ENCODE results near the gene ASB6. TPM values are rescaled to one million over a fixed set of nuclear protein-coding genes. Genes with fewer than 3 reads are reported as not detected.

Gene ASB6
- total RNA-seq, 1 experiment from 2014 or later: 20.0 TPM

- peaks cover 24% of the 10 kb centered on the region for H3K36me3 Mint-ChIP-seq
- DNase-seq (ENCODE audit: low spot score) (no peak), ATAC-seq (no peak)
- peaks cover 14% of the 10 kb centered on the region for H3K4me1 Mint-ChIP-seq
- no peaks in the 10 kb centered on the region; the same call in 1 of the 2 replicates for H3K27me3 Mint-ChIP-seq (ENCODE audit: low read depth)
- no peak for TF ChIP-seq CDX4 (CRISPR knock-in tag; IDR thresholded peaks at IDR 0.05; ENCODE audit: borderline replicate concordance)
- TF ChIP-seq ZMAT4 (CRISPR knock-in tag; IDR thresholded peaks at IDR 0.05): 0 out of 2 replicates have a peak, but pooled peaks have one; percentile 19
- TF ChIP-seq NFE2L1 (CRISPR knock-in tag; IDR thresholded peaks at IDR 0.05): no peak
- TF ChIP-seq ZNF425 (CRISPR knock-in tag; conservative IDR thresholded peaks at IDR 0.05): no peak
- no peak for TF ChIP-seq NR3C1 (CRISPR knock-in tag; conservative IDR thresholded peaks at IDR 0.05; ENCODE audit: low read depth)
- no peak for TF ChIP-seq JAZF1 (CRISPR knock-in tag; IDR thresholded peaks at IDR 0.05)
- 0 out of 2 replicates have a peak, but pooled peaks have one; percentile 2 for TF ChIP-seq FOXP1 (CRISPR knock-in tag; IDR thresholded peaks at IDR 0.05; ENCODE audit: borderline replicate concordance)
- no peak for TF ChIP-seq CTCF (IDR thresholded peaks at IDR 0.05)
- TF ChIP-seq SP1 (CRISPR knock-in tag; conservative IDR thresholded peaks at IDR 0.05): no peak
- TF ChIP-seq ATF1 (CRISPR knock-in tag; IDR thresholded peaks at IDR 0.05): no peak
- no peaks in the 10 kb centered on the region for H3K9me3 Mint-ChIP-seq
- 0 out of 2 replicates have a peak overlapping the region, but pooled peaks have one; percentile 7 for H3K27ac Mint-ChIP-seq
- H3K4me3 Mint-ChIP-seq: no peak overlapping the region
- ChIA-PET POLR2A (no interaction called here), CTCF (interaction anchor here (0.5 to 2.0 kb wide), 6 partner anchors 12 to 236 kb away, joined by 3 to 10 read pairs (median 3); partner anchors contain the start of genes NTMT1 and TOR1B)
Observed at GRCh38 chr9:129637673-129638439, 4.1 kb downstream of the ASB6 start.

GRCh38 chr9:129637102-129637501 lies 4.8 kb downstream of the ASB6 start:
- POLR2A ChIA-PET: no interaction called here
- H3K9me3 Mint-ChIP-seq: no peaks in the 10 kb centered on the region
- H3K4me1 Mint-ChIP-seq: peaks cover 11% of the 10 kb centered on the region
- no peak overlapping the region for H3K27ac Mint-ChIP-seq
- no peaks in the 10 kb centered on the region for H3K27me3 Mint-ChIP-seq (ENCODE audit: low read depth)
- DNase-seq (ENCODE audit: low spot score) (no peak), ATAC-seq (no peak)
- H3K36me3 Mint-ChIP-seq: peaks cover 31% of the 10 kb centered on the region
- H3K4me3 Mint-ChIP-seq: no peak overlapping the region
- CTCF ChIA-PET: interaction anchor here (1.0 to 2.0 kb wide), 4 partner anchors 11 to 494 kb away, joined by 3 to 10 read pairs (median 3); partner anchors contain the start of gene NTMT1
- TF ChIP-seq E2F1 (CRISPR knock-in tag; IDR thresholded peaks at IDR 0.05) (no peak), PRRX2 (CRISPR knock-in tag; IDR thresholded peaks at IDR 0.05) (no peak), ZSCAN18 (CRISPR knock-in tag; IDR thresholded peaks at IDR 0.05) (no peak), PREB (CRISPR knock-in tag; IDR thresholded peaks at IDR 0.05; ENCODE audit: borderline replicate concordance) (no peak), NFYB (CRISPR knock-in tag; conservative IDR thresholded peaks at IDR 0.05; ENCODE audit: low read depth) (no peak), ZNF219 (CRISPR knock-in tag; IDR thresholded peaks at IDR 0.05; ENCODE audit: borderline replicate concordance) (no peak), FOXP4 (CRISPR knock-in tag; IDR thresholded peaks at IDR 0.05) (no peak), ATF2 (CRISPR knock-in tag; IDR thresholded peaks at IDR 0.05; ENCODE audit: borderline replicate concordance, low read depth) (no peak), CREB1 (CRISPR knock-in tag; IDR thresholded peaks at IDR 0.05) (no peak), SMAD3 (CRISPR knock-in tag; IDR thresholded peaks at IDR 0.05; ENCODE audit: borderline replicate concordance) (no peak), NR1H2 (CRISPR knock-in tag; IDR thresholded peaks at IDR 0.05) (no peak)
